Nucleus accumbens (tissue), 56 donors: Measurements from ENCODE around the gene SEPTIN2.
"Not testable (repeated sequence)": the region's sequence is repeated elsewhere in the genome, so short reads cannot be mapped to it uniquely, and the experiment has no call there.

Experiments used
- DNase-seq, 56 donors: peaks; one replicate each; lab custom pipeline; 2025; lab: John Stamatoyannopoulos, UW

Gene SEPTIN2

GRCh38 chr2:241286348-241287090 is 29.2 kb upstream of the SEPTIN2 start:
- no peak for DNase-seq

- no peak for DNase-seq
Measured at GRCh38 chr2:241288324-241288888, 27.3 kb upstream of the SEPTIN2 start.

- no peak for DNase-seq
Measured at GRCh38 chr2:241289053-241289452, 26.7 kb upstream of the SEPTIN2 start.

- no peak for DNase-seq
Measured at GRCh38 chr2:241289597-241289996, 26.1 kb upstream of the SEPTIN2 start.

- DNase-seq, result no peak
Measured at GRCh38 chr2:241291153-241291552, 24.6 kb upstream of the SEPTIN2 start.

- no peak for DNase-seq
Measured at GRCh38 chr2:241291977-241292376, 23.7 kb upstream of the SEPTIN2 start.

- DNase-seq, result not testable (repeated sequence)
Measured at GRCh38 chr2:241293378-241293797, 22.3 kb upstream of the SEPTIN2 start.

GRCh38 chr2:241295326-241296095 is 20.2 kb upstream of the SEPTIN2 start:
- peak in 1 of 56 donors; percentile 21 for DNase-seq

- DNase-seq, result no peak
Measured at GRCh38 chr2:241296767-241297166, 19.0 kb upstream of the SEPTIN2 start.

- DNase-seq, result no peak
Measured at GRCh38 chr2:241298673-241299072, 17.1 kb upstream of the SEPTIN2 start.

GRCh38 chr2:241300000-241300399 is 15.7 kb upstream of the SEPTIN2 start:
- DNase-seq, result no peak

- DNase-seq, result no peak
Measured at GRCh38 chr2:241302083-241302482, 13.6 kb upstream of the SEPTIN2 start.

- DNase-seq, result no peak
Measured at GRCh38 chr2:241302759-241303651, 12.7 kb upstream of the SEPTIN2 start.

GRCh38 chr2:241304039-241304670 is 11.6 kb upstream of the SEPTIN2 start:
- DNase-seq, result no peak

GRCh38 chr2:241307055-241307454 is 8.7 kb upstream of the SEPTIN2 start:
- DNase-seq, result no peak

- no peak for DNase-seq
Measured at GRCh38 chr2:241308267-241308666, 7.5 kb upstream of the SEPTIN2 start.

GRCh38 chr2:241308832-241309500 is 6.8 kb upstream of the SEPTIN2 start:
- DNase-seq, result no peak

- DNase-seq, result no peak
Measured at GRCh38 chr2:241309684-241310117, 6.0 kb upstream of the SEPTIN2 start.

- no peak for DNase-seq
Measured at GRCh38 chr2:241310917-241311566, 4.7 kb upstream of the SEPTIN2 start.
